HUES48 (cell line): ENCODE results near the gene THSD8.

Experiments used
- H3K27ac ChIP-seq: one replicate; pipeline ENCODE4 v1.7.0; 2013; ENCODE audit warnings: low read depth, low read length, inconsistent platforms
- H3K27me3 ChIP-seq: 2 replicates; pipeline ENCODE4 v1.6.1; 2013; ENCODE audit warnings: mild to moderate bottlenecking, low read length; ENCODE audit not compliant: control insufficient read depth, insufficient read depth
- H3K36me3 ChIP-seq: 2 replicates; pipeline ENCODE4 v1.6.1; 2013; ENCODE audit warnings: low read length; ENCODE audit not compliant: control insufficient read depth, insufficient read depth
- H3K4me1 ChIP-seq: 2 replicates; pipeline ENCODE4 v1.6.1; 2013; ENCODE audit warnings: mild to moderate bottlenecking, low read length; ENCODE audit not compliant: control insufficient read depth, insufficient read depth
- H3K4me3 ChIP-seq: 2 replicates; pipeline ENCODE4 v1.5.1; 2013; ENCODE audit warnings: mild to moderate bottlenecking, low read depth, low read length
- H3K9ac ChIP-seq: 2 replicates; pipeline ENCODE4 v1.6.1; 2013; ENCODE audit warnings: mild to moderate bottlenecking, low read depth, low read length, moderate library complexity
- H3K9me3 ChIP-seq: 2 replicates; pipeline ENCODE4 v1.6.1; 2013; ENCODE audit warnings: low read length; ENCODE audit not compliant: control insufficient read depth, insufficient read depth

The THSD8 gene

DNA sequence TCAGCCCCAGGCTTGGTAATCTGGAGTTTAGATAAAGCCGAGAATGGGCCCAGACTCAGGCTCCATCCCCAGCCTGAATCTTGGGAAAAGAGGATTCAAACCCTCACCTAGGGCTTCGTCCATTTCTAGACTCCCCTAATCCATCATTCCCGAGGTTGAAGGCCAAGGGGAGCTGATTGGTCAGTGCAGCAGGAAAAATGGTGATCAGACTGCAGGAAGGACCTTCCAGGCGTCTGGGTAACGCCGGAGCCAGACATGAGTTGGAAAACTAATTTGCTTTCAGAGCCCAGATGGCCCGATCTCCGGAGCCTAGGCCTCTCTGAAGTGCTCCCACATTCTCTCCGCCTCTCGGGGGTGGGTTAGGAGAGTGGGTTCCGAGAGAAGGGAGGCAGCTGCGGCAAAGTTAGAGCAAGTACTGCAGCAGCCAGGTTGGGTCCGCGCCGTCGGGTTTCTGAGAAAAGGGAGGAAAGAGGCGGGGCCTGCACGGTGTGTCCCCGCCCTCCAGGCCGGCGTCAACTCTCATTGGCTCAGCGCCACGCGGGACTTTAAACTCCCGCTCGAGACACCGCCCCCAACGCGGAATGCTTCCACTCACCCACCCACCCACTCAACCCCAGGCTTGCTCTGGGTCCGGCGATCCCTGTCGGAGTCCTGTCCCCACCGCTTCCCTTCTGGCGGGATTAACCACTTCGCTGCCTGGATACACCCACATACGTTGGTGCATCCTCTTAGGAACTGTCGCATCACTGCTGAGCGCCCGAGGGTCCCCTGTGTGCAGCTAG lies 33.3 kb downstream of the THSD8 start:
- no peaks in the 10 kb centered on the region for H3K36me3 ChIP-seq
- H3K27me3 ChIP-seq, result peaks cover 27% of the 10 kb centered on the region
- peaks cover 16% of the 10 kb centered on the region for H3K4me1 ChIP-seq
- H3K27ac ChIP-seq, result no peak overlapping the region
- no peak overlapping the region for H3K9ac ChIP-seq
- peak overlapping the region; percentile 71; the same call in 1 of the 2 replicates for H3K4me3 ChIP-seq
- no peaks in the 10 kb centered on the region for H3K9me3 ChIP-seq

GRCh38 chr19:12836529-12836863 lies 34.6 kb downstream of the THSD8 start:
- peaks cover 25% of the 10 kb centered on the region for H3K27me3 ChIP-seq
- no peak overlapping the region for H3K27ac ChIP-seq
- H3K36me3 ChIP-seq, result no peaks in the 10 kb centered on the region
- peaks cover 18% of the 10 kb centered on the region for H3K4me1 ChIP-seq
- no peaks in the 10 kb centered on the region for H3K9me3 ChIP-seq
- H3K9ac ChIP-seq, result no peak overlapping the region
- H3K4me3 ChIP-seq, result peak overlapping the region; percentile 18; the same call in 1 of the 2 replicates

- no peaks in the 10 kb centered on the region for H3K9me3 ChIP-seq
- no peak overlapping the region for H3K27ac ChIP-seq
- no peak overlapping the region for H3K4me3 ChIP-seq
- H3K27me3 ChIP-seq, result peaks cover 20% of the 10 kb centered on the region
- no peak overlapping the region for H3K9ac ChIP-seq
- H3K36me3 ChIP-seq, result no peaks in the 10 kb centered on the region
- H3K4me1 ChIP-seq, result peaks cover 18% of the 10 kb centered on the region
Measured at GRCh38 chr19:12837225-12837624, 35.4 kb downstream of the THSD8 start.

DNA sequence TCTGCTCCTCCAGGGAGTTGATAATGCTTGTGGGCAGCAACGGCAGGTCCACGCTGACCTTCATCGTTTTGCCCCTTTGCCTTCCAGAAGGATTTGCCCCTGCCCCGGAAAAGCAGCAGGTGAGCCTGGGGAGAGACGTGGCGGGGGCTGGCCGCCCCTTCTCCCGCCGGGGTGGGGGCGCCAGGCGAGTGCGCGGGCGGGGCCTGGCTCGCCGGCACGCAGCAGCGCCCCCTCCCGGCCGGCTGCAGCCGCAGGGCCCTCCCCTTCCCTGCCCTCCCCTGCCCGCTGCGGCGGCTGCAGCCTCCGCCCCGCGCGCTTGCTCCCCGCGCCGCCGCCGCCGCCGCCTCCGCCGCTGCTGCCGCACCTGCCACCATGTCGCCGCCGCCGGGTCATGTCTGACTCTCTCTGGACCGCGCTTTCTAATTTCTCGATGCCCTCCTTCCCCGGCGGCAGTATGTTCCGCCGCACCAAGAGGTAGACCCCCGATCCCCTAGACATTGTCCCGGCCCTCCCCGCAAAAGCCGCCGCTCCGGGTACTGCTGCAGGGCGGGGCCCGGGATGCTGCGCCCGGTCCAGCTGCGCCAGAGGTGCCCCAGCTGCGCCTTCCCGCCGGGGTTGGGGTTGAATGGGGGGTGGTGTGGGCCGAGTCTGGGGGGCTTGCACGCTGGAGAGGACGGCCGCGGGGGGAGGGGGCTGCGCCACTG lies 36.5 kb downstream of the THSD8 start, which contains the start of gene MAST1:
Gene MAST1, plus strand, starts transcription at position 334 of the 704 bp plus-strand sequence. Its CDS starts 58 bp downstream, at position 392.
- H3K27me3 ChIP-seq, result peaks cover 20% of the 10 kb centered on the region
- peak within 1 kb of the TSS; percentile 57 for H3K27ac ChIP-seq
- H3K4me3 ChIP-seq, result peak within 1 kb of the TSS; percentile 77
- H3K9ac ChIP-seq, result no peak within 1 kb of the TSS
- H3K4me1 ChIP-seq, result peaks cover 14% of the 10 kb centered on the region
- H3K9me3 ChIP-seq, result no peaks in the 10 kb centered on the region
- peaks cover 5% of the 10 kb centered on the region; the same call in 1 of the 2 replicates for H3K36me3 ChIP-seq

DNA sequence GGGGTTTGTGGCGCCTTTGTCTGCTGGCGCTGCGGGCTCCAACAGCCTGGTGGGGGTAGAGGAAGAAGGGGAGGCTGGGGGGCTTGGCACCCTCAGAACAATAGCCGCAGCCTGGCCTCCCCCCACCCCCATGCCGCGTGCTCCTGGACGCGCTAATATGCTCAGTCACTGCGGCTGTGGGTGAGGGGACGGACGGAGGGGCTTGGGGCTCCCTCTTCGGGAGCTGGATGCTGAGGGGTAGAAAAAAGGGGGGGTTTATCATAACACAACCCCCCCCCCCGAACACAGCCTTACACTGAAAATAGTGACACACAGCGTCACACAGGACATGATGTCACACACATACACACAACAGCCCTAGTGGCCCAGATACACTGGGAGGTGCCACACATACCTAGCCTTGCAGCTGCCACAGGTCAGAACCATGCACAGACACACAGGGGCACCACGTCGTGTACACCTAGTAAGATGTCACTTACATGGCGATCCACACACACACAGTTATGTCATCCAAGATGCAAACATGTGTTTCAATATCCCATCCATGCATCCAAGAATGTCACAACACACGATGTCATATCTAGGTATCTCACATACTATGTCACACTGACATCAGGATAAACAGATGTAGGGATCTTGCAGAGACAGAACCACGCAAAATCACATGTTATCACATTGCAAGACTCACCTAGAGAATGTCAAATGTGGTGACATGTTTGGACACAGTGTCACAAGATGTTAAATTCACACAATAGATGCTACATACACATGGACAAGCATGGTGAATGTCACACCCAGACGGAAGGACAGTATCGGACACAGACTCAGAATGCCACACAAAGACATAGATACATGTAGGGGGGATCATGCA lies 37.3 kb downstream of the THSD8 start:
- Histone ChIP-seq H3K4me1 (peaks cover 13% of the 10 kb centered on the region; the same call in 1 of the 2 replicates), H3K27ac (no peak overlapping the region), H3K9ac (no peak overlapping the region)

DNA sequence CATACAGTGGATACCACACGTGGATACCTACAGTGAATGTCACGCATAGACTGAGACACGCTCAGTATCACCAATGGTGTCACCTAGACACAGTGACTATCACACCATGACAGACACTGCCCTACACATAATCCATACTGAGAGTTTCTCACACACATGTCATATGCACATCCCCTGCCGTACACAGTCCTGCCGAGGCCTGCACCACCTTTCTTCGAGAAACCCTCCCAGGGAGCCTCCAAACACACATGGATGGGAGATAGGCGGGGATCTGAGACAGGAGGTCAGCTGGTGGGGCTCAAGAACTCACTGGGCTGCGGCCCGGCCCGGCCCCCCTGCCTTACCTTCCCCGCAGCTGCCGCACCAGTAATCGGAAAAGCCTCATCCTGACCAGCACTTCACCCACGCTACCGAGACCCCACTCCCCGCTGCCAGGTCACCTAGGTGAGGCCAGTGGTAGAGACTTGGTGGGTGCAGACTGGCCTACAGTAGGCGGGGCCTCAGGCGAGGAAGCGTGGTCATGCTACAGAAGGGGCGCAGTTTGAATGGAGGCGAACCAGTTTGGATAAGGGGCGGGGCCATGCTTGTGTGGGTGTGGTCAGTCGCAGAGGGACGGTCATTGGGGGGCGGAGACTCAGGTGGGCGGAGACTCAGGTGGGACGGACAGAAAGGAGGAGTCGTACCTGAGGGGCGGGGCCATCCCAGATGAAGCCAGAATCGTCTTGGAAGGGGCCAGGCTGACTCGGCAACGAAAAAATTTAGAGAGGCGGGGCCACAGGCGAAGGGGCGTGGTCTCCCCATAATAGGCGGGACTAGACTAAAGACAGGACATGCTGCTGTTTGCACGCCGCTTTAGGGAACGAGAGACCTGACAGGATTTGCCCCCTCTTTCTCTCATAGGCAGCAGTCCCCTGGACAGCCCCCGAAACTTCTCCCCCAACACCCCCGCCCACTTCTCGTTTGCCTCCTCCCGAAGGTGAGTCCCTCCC lies 38.5 kb downstream of the THSD8 start:
- Histone ChIP-seq H3K4me3 (peak overlapping the region; percentile 58), H3K27ac (peak overlapping the region; percentile 91), H3K27me3 (peaks cover 8% of the 10 kb centered on the region), H3K9me3 (no peaks in the 10 kb centered on the region), H3K4me1 (peaks cover 13% of the 10 kb centered on the region; the same call in 1 of the 2 replicates), H3K9ac (no peak overlapping the region), H3K36me3 (peaks cover 9% of the 10 kb centered on the region)

More for the DNA sequence above, 37.3 kb downstream of the THSD8 start:
- Histone ChIP-seq H3K27me3 (peaks cover 20% of the 10 kb centered on the region), H3K36me3 (peaks cover 7% of the 10 kb centered on the region), H3K9me3 (no peaks in the 10 kb centered on the region), H3K4me3 (peak overlapping the region; percentile 77)

GRCh38 chr19:12841094-12841493 lies 39.2 kb downstream of the THSD8 start:
- Histone ChIP-seq H3K9ac (no peak overlapping the region), H3K27me3 (peaks cover 6% of the 10 kb centered on the region; the same call in 1 of the 2 replicates), H3K9me3 (no peaks in the 10 kb centered on the region), H3K4me1 (peaks cover 13% of the 10 kb centered on the region; the same call in 1 of the 2 replicates), H3K36me3 (peaks cover 9% of the 10 kb centered on the region), H3K27ac (peak overlapping the region; percentile 91), H3K4me3 (peak overlapping the region; percentile 58)

- H3K36me3 ChIP-seq, result peaks cover 9% of the 10 kb centered on the region
- no peak overlapping the region for H3K4me3 ChIP-seq
- H3K4me1 ChIP-seq, result peaks cover 13% of the 10 kb centered on the region; the same call in 1 of the 2 replicates
- H3K27ac ChIP-seq, result no peak overlapping the region
- peaks cover 6% of the 10 kb centered on the region; the same call in 1 of the 2 replicates for H3K27me3 ChIP-seq
- H3K9ac ChIP-seq, result no peak overlapping the region
- no peaks in the 10 kb centered on the region for H3K9me3 ChIP-seq
Measured at GRCh38 chr19:12842511-12842910, 40.6 kb downstream of the THSD8 start.

- no peak overlapping the region for H3K4me3 ChIP-seq
- peaks cover 6% of the 10 kb centered on the region; the same call in 1 of the 2 replicates for H3K27me3 ChIP-seq
- H3K27ac ChIP-seq, result no peak overlapping the region
- peaks cover 15% of the 10 kb centered on the region; the same call in 1 of the 2 replicates for H3K4me1 ChIP-seq
- H3K36me3 ChIP-seq, result peaks cover 9% of the 10 kb centered on the region
- no peaks in the 10 kb centered on the region for H3K9me3 ChIP-seq
- no peak overlapping the region for H3K9ac ChIP-seq
Measured at GRCh38 chr19:12843328-12843727, 41.5 kb downstream of the THSD8 start.
